ENCODE measurements around the gene TSPAN9.

Gene TSPAN9

DNA sequence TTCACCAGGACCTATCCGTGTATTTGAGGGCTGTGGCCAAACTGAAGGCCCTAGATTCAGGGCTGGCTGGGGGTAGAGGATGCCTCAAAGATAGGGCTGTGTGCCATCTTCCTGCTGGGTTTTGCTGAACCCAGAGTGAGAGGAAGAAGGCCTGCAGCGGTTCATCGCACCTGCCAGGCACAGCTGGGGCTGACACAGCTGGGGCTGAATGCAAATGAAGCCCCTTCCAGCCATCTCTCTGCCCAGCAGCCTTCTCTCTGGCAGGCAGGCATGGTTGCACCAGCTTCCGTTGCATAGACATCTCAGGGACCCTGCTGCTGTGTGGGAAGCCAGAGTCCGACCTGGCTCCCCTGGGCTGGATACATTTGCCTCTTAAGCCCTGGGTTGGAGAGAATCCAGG is 152.4 kb downstream of the TSPAN9 start:
- Histone ChIP-seq H3K36me3 (ENCODE audit: control insufficient read depth in 2 of 2, insufficient read depth in 2 of 2, low read length in 2 of 2) (no peaks in the 10 kb centered on the region), H3K27me3 (ENCODE audit: control insufficient read depth in 1 of 2, insufficient read depth in 2 of 2, low read length in 2 of 2) (no peaks in the 10 kb centered on the region), H3K9ac (ENCODE audit: low read length in 2 of 2) (no peak overlapping the region), H3K4me1 (ENCODE audit: control insufficient read depth, insufficient read depth, low read length) (peaks cover 2% of the 10 kb centered on the region), H3K9me3 (ENCODE audit: control insufficient read depth in 2 of 2, low read length in 2 of 2) (peaks cover 0 to 8% of the 10 kb centered on the region in 2 donors), H3K4me3 (ENCODE audit: low read length in 2 of 2) (no peak overlapping the region), H3K27ac (ENCODE audit: low read length) (no peak overlapping the region)

DNA sequence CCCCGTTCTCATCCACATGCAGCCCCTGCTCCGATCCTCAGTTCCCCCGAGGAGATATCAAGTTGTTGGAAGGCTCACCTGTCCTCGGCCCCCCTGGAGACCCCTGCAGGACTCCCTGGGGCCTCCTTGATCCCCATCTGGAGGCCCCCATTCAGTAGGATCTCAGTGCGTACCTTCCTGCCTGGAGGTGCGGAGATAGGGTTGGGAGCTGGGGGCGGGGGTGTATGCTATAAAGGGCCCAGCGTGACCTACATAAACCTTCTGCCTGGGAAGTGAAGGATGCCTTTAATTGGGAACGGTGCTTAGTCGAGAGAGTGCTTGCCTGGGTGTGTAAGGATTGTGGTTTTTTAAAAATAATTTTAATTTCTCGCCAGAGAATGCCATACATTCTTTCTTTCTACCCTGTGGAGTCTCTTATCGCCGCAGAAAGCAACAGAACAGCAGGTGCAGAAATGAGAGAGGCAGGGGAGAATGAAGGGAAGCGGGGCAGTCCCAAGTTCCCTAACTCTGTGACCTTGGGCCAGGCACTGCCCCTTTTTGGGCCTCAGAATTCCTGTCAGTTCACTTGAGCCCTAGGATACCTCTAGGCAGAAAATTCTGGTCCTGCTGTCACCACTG is 153.7 kb downstream of the TSPAN9 start:
- Histone ChIP-seq H3K9ac (ENCODE audit: low read length in 2 of 2) (no peak overlapping the region), H3K36me3 (ENCODE audit: control insufficient read depth in 2 of 2, insufficient read depth in 2 of 2, low read length in 2 of 2) (no peaks in the 10 kb centered on the region), H3K4me1 (ENCODE audit: control insufficient read depth, insufficient read depth, low read length) (peaks cover 6% of the 10 kb centered on the region), H3K4me3 (ENCODE audit: low read length in 2 of 2) (no peak overlapping the region), H3K27ac (ENCODE audit: low read length) (no peak overlapping the region), H3K27me3 (ENCODE audit: control insufficient read depth in 1 of 2, insufficient read depth in 2 of 2, low read length in 2 of 2) (no peaks in the 10 kb centered on the region), H3K9me3 (ENCODE audit: control insufficient read depth in 2 of 2, low read length in 2 of 2) (peaks cover 0 to 8% of the 10 kb centered on the region in 2 donors)

DNA sequence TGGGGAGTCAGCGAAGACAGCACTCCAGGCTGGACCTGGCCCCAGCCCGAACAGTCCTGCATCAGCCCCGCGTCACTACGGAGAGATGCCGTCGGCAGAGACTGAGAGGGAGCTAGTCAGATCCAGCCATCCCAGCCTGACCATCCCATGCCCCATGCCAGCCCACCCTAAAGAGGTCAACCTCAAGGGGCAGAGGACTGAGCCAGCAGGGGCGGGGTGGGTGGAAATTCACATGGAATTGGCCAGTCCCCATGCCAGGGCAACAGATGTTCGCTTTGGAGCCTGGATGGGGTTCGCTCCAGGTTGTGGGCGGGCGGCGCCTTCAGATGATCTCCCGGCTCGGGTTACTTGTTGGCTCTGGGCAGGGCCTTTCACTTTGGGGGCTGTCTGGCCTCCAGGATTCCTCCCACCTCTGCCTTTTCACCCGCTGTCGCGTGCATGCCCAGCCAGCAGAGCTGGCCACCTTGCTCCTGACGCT is 154.3 kb downstream of the TSPAN9 start:
- Histone ChIP-seq H3K27ac (ENCODE audit: low read length) (no peak overlapping the region), H3K9me3 (ENCODE audit: control insufficient read depth in 2 of 2, low read length in 2 of 2) (peaks cover 0 to 8% of the 10 kb centered on the region in 2 donors), H3K4me1 (ENCODE audit: control insufficient read depth, insufficient read depth, low read length) (peaks cover 9% of the 10 kb centered on the region), H3K27me3 (ENCODE audit: control insufficient read depth in 1 of 2, insufficient read depth in 2 of 2, low read length in 2 of 2) (no peaks in the 10 kb centered on the region), H3K36me3 (ENCODE audit: control insufficient read depth in 2 of 2, insufficient read depth in 2 of 2, low read length in 2 of 2) (no peaks in the 10 kb centered on the region), H3K9ac (ENCODE audit: low read length in 2 of 2) (no peak overlapping the region), H3K4me3 (ENCODE audit: low read length in 2 of 2) (no peak overlapping the region)

DNA sequence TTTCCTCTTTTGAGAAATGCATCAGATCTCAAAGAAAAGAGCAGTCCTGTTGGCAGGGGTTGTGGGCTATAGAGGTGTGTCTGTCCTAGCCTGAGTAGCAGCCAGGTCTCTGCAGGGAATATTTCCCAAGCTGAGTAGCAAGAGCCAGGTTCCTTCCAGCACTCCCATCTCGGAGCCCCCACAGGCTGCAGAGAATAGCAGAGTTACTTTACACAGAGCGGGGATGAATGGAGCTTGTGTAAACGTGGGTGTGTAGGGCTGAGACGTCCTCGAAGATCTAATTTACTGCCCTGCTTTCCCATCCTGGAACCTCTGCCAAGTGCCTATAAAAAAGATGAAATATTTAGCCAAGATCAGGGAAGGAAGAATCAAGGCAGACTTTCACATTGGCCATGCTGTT is 156.6 kb downstream of the TSPAN9 start:
- no peak overlapping the region for H3K4me3 ChIP-seq (ENCODE audit: low read length in 2 of 2)
- no peaks in the 10 kb centered on the region for H3K36me3 ChIP-seq (ENCODE audit: control insufficient read depth in 2 of 2, insufficient read depth in 2 of 2, low read length in 2 of 2)
- H3K27ac ChIP-seq (ENCODE audit: low read length) = no peak overlapping the region
- no peaks in the 10 kb centered on the region for H3K27me3 ChIP-seq (ENCODE audit: control insufficient read depth in 1 of 2, insufficient read depth in 2 of 2, low read length in 2 of 2)
- peaks cover 13% of the 10 kb centered on the region for H3K4me1 ChIP-seq (ENCODE audit: control insufficient read depth, insufficient read depth, low read length)
- peaks cover 0 to 3% of the 10 kb centered on the region in 2 donors for H3K9me3 ChIP-seq (ENCODE audit: control insufficient read depth in 2 of 2, low read length in 2 of 2)
- H3K9ac ChIP-seq (ENCODE audit: low read length in 2 of 2) = no peak overlapping the region

DNA sequence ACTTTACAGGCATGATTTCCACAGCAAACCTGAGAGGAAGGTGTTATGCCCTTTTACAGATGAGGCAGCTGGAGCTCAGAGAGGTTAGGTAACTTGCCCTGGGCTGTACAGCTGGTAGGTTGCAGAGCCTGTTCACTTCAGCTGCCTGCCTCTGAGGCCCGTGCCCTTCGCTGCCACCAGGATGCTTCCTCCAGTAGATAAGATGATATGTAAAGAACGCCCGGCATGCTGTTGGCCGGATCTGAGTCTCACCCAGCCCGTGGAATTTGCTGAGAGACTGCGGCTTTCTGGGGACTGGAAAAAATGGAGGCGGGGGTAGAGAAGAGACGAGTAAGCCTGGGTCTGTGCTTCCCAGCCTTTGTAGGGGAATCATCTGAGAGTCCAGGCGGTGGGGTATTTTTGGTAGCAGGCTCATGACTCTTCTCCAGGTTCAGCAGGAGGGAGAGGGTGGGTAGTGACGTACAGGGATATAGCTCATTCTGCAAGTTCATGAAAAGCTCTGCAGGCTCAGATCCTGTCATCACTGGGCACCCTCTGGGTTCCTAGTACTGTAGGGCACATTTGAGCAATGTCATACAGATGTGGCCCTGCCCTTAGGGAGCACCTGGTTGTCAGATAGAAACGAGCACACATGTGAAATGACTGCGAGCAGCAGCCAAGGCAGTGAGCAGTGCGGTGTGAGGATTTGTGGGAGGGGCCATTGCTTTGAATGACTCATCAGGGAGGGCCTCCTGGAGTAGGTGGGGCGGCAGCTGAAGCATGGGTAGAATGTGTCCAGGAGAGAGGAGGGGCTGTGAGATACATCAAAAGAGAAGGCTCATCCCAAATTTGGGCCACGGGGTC is 159.4 kb downstream of the TSPAN9 start:
- Histone ChIP-seq H3K36me3 (ENCODE audit: control insufficient read depth in 2 of 2, insufficient read depth in 2 of 2, low read length in 2 of 2) (no peaks in the 10 kb centered on the region), H3K27me3 (ENCODE audit: control insufficient read depth in 1 of 2, insufficient read depth in 2 of 2, low read length in 2 of 2) (no peaks in the 10 kb centered on the region), H3K4me1 (ENCODE audit: control insufficient read depth, insufficient read depth, low read length) (peaks cover 13% of the 10 kb centered on the region), H3K9me3 (ENCODE audit: control insufficient read depth in 2 of 2, low read length in 2 of 2) (no peaks in the 10 kb centered on the region), H3K4me3 (ENCODE audit: low read length in 2 of 2) (peak overlapping the region in 1 of 2 donors; percentile 15), H3K27ac (ENCODE audit: low read length) (peak overlapping the region; percentile 31), H3K9ac (ENCODE audit: low read length in 2 of 2) (no peak overlapping the region)

DNA sequence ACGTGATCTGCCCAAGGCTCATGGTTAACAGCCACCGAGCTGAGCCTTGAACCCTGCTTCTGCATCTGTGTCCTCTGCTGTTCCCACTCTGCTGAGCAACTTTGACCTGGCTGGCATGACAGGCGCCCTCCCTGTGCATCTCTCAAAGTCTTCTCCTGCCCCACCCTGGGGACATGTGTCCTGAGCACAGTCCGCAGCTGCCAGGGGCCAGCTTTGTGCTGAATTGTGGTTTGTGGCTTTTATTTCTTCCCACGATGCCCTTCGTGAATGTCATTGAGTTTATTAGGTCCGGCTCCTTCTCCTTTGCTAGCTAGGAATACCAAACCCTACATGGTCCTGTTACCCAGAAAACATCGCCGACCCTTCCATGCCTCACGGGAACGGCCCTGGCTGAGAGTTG is 161.0 kb downstream of the TSPAN9 start:
- no peaks in the 10 kb centered on the region for H3K9me3 ChIP-seq (ENCODE audit: control insufficient read depth in 2 of 2, low read length in 2 of 2)
- no peak overlapping the region for H3K4me3 ChIP-seq (ENCODE audit: low read length in 2 of 2)
- H3K9ac ChIP-seq (ENCODE audit: low read length in 2 of 2) = no peak overlapping the region
- no peak overlapping the region for H3K27ac ChIP-seq (ENCODE audit: low read length)
- no peaks in the 10 kb centered on the region for H3K27me3 ChIP-seq (ENCODE audit: control insufficient read depth in 1 of 2, insufficient read depth in 2 of 2, low read length in 2 of 2)
- no peaks in the 10 kb centered on the region for H3K36me3 ChIP-seq (ENCODE audit: control insufficient read depth in 2 of 2, insufficient read depth in 2 of 2, low read length in 2 of 2)
- peaks cover 13% of the 10 kb centered on the region for H3K4me1 ChIP-seq (ENCODE audit: control insufficient read depth, insufficient read depth, low read length)

DNA sequence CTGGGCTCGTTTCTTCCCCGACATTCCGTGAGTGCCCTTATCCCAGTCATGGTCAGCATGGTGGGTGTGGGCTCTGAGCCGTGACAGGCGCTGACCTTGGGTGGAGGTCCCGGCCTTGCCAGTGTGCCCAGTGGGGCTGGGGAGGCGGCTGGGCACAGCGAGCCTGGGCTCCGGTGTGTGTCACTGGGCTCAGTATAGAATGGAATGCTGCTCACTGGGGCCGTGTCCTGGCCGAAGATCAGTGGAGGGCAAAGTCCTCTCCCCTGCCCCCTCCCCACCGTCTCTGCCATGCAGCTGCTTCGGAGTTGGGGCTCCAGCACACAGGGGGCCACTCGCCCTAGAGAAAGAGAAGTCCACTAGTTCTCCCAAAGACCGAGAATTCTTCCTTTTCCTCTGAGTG is 164.4 kb downstream of the TSPAN9 start:
- Histone ChIP-seq H3K9me3 (ENCODE audit: control insufficient read depth in 2 of 2, low read length in 2 of 2) (no peaks in the 10 kb centered on the region), H3K9ac (ENCODE audit: low read length in 2 of 2) (no peak overlapping the region)

DNA sequence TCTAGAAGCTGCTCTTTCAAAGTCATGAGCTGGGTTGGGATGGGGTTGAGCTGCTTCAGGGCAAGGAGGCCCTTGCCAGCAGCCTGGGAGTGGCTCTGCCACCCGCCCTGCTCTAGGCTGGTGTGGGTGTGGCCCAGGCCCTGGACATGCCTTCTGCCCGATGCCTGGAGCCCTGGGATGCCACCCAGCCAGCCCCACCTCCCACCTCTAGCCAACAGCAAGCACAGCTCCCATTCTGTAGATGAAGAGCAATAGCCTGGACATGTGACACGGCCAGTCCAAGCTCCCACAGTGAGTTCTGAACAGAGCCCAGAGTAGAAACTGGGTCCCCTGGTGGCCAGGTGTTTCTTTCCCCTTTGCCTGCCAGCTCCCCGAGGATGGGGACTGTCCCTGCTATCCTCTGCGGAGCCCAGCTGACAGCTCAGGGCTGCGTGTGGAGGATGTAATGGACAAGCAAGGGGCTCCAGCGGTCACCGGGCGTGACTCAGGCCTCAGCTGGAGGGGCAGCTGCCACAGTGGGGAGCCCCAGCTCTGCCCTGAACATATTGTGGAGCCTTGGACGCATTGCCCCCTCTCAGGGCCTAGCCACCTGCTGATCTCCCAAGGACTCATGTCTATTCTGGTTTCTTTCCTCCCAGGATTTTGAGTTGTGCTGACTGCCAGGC is 165.2 kb downstream of the TSPAN9 start:
- Histone ChIP-seq H3K27me3 (ENCODE audit: control insufficient read depth in 1 of 2, insufficient read depth in 2 of 2, low read length in 2 of 2) (no peaks in the 10 kb centered on the region), H3K36me3 (ENCODE audit: control insufficient read depth in 2 of 2, insufficient read depth in 2 of 2, low read length in 2 of 2) (no peaks in the 10 kb centered on the region), H3K9ac (ENCODE audit: low read length in 2 of 2) (no peak overlapping the region), H3K4me1 (ENCODE audit: control insufficient read depth, insufficient read depth, low read length) (no peaks in the 10 kb centered on the region), H3K9me3 (ENCODE audit: control insufficient read depth in 2 of 2, low read length in 2 of 2) (no peaks in the 10 kb centered on the region), H3K27ac (ENCODE audit: low read length) (no peak overlapping the region), H3K4me3 (ENCODE audit: low read length in 2 of 2) (no peak overlapping the region)

More for the DNA sequence above, 164.4 kb downstream of the TSPAN9 start:
- H3K4me3 ChIP-seq (ENCODE audit: low read length in 2 of 2) = no peak overlapping the region
- H3K4me1 ChIP-seq (ENCODE audit: control insufficient read depth, insufficient read depth, low read length) = peaks cover 2% of the 10 kb centered on the region
- H3K27ac ChIP-seq (ENCODE audit: low read length) = no peak overlapping the region
- H3K27me3 ChIP-seq (ENCODE audit: control insufficient read depth in 1 of 2, insufficient read depth in 2 of 2, low read length in 2 of 2) = no peaks in the 10 kb centered on the region
- H3K36me3 ChIP-seq (ENCODE audit: control insufficient read depth in 2 of 2, insufficient read depth in 2 of 2, low read length in 2 of 2) = no peaks in the 10 kb centered on the region

DNA sequence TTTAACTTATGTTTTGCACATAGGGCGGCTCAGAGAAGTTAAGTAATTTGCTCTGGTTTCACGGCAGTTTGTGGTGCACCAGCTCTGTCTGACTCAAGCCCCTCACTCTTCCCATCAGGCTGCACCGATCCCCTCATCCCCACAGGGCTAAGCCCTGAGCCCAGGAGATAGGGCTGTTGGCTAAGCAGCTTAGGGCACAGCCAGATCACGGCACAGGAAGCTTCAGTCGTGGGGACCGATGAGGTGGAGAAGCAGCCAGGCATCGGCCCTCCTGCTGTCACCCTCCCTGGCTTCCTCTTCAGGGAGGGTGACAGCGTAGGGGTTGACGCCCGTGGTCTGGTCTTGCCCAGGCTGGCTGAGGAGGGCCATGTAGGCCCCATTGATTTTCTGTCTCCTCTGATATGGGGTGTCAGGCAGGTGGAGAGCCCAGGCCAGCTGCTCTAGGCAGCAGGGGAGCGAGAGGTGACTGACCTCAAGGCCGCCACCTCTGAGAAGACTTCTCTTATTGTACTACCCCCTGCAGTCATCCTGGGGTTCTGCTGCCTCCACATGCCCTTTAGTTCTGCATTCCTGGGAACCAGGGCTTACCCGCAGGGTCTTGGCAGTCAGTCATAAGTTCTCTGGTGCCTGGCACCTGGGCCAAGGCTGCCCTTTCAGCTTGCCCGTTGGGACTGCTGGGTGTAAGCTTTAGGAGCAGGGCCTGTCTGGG is 166.4 kb downstream of the TSPAN9 start:
- Histone ChIP-seq H3K36me3 (ENCODE audit: control insufficient read depth in 2 of 2, insufficient read depth in 2 of 2, low read length in 2 of 2) (no peaks in the 10 kb centered on the region), H3K9me3 (ENCODE audit: control insufficient read depth in 2 of 2, low read length in 2 of 2) (no peaks in the 10 kb centered on the region), H3K4me1 (ENCODE audit: control insufficient read depth, insufficient read depth, low read length) (peaks cover 6% of the 10 kb centered on the region), H3K27ac (ENCODE audit: low read length) (no peak overlapping the region), H3K4me3 (ENCODE audit: low read length in 2 of 2) (no peak overlapping the region), H3K27me3 (ENCODE audit: control insufficient read depth in 1 of 2, insufficient read depth in 2 of 2, low read length in 2 of 2) (no peaks in the 10 kb centered on the region), H3K9ac (ENCODE audit: low read length in 2 of 2) (no peak overlapping the region)

DNA sequence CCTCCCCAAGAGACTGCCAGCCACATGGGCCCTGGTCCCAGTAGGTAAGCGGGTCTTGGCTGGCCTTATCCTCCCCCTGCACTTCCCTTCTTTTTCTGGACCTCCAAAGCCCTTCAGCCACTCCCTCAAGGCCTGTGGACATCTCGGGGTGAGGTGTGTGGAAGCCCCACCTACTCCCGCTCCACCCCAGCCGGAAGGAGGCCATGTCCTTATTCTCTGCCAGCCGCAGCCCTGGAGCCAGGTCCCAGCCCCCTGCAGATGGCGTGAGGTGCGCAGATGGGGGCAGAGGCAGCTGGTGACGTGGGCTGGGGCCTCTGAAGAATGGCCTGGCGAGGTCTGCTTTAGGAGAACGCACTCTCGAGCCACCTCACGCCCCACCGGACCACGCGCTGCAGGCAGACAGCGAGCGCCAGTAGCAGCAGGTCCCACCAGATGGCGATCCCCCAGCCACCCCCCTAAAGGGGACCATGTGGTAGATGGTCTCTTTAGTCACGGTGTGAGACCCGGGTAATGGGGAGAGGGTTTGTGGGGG is 167.1 kb downstream of the TSPAN9 start:
- Histone ChIP-seq H3K36me3 (ENCODE audit: control insufficient read depth in 2 of 2, insufficient read depth in 2 of 2, low read length in 2 of 2) (no peaks in the 10 kb centered on the region), H3K4me3 (ENCODE audit: low read length in 2 of 2) (no peak overlapping the region), H3K27ac (ENCODE audit: low read length) (no peak overlapping the region), H3K4me1 (ENCODE audit: control insufficient read depth, insufficient read depth, low read length) (peaks cover 6% of the 10 kb centered on the region), H3K9me3 (ENCODE audit: control insufficient read depth in 2 of 2, low read length in 2 of 2) (no peaks in the 10 kb centered on the region), H3K9ac (ENCODE audit: low read length in 2 of 2) (no peak overlapping the region), H3K27me3 (ENCODE audit: control insufficient read depth in 1 of 2, insufficient read depth in 2 of 2, low read length in 2 of 2) (no peaks in the 10 kb centered on the region)

Measured in stomach smooth muscle (tissue), 2 donors.